ENCODE data around the gene IKZF5. TPM values are rescaled to one million over a fixed set of nuclear protein-coding genes. Genes with fewer than 3 reads are reported as not detected.
A peak's percentile ranks its signal among the peaks of the same experiment; 100 is the strongest.

Gene IKZF5, protein sequence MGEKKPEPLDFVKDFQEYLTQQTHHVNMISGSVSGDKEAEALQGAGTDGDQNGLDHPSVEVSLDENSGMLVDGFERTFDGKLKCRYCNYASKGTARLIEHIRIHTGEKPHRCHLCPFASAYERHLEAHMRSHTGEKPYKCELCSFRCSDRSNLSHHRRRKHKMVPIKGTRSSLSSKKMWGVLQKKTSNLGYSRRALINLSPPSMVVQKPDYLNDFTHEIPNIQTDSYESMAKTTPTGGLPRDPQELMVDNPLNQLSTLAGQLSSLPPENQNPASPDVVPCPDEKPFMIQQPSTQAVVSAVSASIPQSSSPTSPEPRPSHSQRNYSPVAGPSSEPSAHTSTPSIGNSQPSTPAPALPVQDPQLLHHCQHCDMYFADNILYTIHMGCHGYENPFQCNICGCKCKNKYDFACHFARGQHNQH
- 17.4 and 21.9 TPM in 2 replicates for total RNA-seq

DNA sequence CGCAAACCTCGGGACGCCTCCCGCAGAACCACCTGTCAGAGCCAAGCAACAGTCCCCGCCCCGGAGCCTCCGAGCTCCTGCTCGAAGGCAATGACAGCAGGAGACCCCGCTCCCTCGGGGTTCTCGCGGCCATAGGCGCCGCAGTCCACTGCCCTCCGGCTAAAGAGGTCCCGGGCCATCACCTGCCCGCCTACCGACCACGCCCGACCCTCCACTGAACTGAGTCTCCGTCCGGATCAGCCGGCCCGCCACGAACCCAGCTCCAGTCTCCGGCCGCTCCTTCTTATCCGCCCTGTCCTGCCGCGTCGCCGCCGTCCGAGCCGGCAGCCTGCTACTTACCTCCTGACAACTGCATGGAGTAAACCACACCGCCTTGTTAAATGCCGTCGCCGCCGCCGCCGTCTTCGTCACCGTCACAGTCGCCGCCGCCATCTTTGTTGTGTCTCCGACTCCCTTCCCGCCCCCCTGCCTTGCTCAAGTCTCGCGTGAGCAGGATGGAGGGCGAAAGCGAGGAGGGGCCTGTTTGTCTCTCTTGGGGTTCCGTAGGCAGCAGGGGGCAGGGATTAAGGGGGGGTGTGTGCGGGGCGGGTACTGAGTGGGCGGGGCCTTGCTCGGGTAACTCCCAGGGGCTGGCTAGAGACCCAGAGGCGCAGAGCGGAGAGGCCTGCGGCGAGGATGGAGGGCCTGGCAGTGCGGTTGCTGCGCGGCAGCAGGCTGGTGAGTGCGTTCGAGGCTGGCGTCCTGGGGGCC is at the start of gene IKZF5, which contains the start of gene ACADSB:
Gene IKZF5, minus strand, starts transcription at position 441 of the 750 bp plus-strand sequence. CDS start 10,170 bp downstream, outside the sequence.
Gene ACADSB, plus strand, starts transcription at position 652 of the 750 bp plus-strand sequence. Its CDS starts 24 bp downstream, at position 676.
- Mint-ChIP-seq H3K36me3 (ENCODE audit: low read depth) (peaks cover 10% of the 10 kb centered on the region), H3K4me1 (ENCODE audit: low read depth) (peaks cover 43% of the 10 kb centered on the region), H3K9me3 (no peaks in the 10 kb centered on the region), H3K27ac (peak within 1 kb of the TSS; percentile 95), H3K27me3 (ENCODE audit: insufficient read depth) (no peaks in the 10 kb centered on the region), H3K4me3 (peak within 1 kb of the TSS; percentile 95)
- DNase-seq (ENCODE audit: low spot score): peak; percentile 94
- intact Hi-C loops (cut with micrococcal nuclease): loop anchor here (1.0 to 10.0 kb wide), 10 partner anchors 28 to 1908 kb away; partner anchors contain the start of genes ABRAXAS2, ATE1, BUB3 and C10orf88

DNA sequence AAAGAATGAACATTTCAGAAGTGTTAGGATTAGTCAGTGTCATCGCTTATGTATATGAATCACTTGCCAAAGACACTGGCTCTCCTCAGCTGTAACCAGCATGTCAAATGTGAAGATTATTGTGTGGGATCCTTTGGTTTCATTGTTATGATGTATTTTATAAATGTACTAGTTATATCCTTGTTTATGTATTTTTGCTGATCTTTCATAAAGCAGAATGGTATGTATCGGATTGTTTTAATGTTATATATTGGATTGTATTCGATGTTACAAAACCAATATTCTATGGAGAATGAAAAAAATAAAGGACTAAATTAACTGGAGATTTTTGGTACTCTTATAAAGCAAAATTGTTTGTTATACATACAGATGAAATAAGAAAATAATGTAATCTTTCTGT is 49.4 kb upstream of the IKZF5 start:
- H3K27ac Mint-ChIP-seq: no peak overlapping the region
- intact Hi-C loops (cut with micrococcal nuclease): no loop called here
- H3K4me1 Mint-ChIP-seq (ENCODE audit: low read depth): no peaks in the 10 kb centered on the region
- H3K4me3 Mint-ChIP-seq: no peak overlapping the region
- H3K9me3 Mint-ChIP-seq: no peaks in the 10 kb centered on the region
- peaks cover 5% of the 10 kb centered on the region for H3K36me3 Mint-ChIP-seq (ENCODE audit: low read depth)
- H3K27me3 Mint-ChIP-seq (ENCODE audit: insufficient read depth): peaks cover 3% of the 10 kb centered on the region
- DNase-seq (ENCODE audit: low spot score): no peak

DNA sequence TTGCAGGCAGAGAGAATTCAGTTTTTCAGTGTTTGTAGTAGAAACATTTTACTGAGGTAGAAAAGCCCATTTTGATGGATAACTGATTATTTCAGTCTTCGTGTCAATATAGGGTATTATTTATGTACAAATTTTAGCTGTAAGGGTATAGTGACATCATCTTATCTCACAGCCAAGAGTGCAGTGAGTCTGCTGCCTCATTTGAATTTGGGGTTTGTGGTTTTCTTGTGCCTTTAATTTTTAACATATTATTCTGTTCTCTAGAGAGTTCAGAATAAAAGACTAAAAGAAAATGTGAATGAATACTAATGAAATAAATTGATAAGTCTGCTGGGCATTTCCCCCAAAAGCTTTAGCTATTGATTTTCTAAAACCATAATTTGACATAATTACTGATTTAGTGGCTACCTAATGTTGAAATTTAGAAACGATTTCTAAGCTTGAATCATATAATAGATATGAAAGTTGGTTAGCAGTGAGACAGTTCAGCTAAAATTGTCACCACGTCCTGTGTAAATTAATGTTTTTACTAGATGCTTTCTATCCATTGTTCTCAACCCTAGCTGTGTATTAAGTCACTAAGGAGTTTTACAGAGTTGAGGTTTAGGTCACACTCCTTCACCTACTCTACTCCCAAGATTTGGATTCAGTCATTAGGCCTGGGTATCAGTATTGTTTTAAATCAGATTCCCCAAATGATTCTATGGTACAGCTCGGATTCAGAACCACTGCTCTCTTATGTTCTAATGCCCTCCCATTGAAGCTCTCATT is 37.6 kb upstream of the IKZF5 start:
- no peak overlapping the region for H3K4me3 Mint-ChIP-seq

DNA sequence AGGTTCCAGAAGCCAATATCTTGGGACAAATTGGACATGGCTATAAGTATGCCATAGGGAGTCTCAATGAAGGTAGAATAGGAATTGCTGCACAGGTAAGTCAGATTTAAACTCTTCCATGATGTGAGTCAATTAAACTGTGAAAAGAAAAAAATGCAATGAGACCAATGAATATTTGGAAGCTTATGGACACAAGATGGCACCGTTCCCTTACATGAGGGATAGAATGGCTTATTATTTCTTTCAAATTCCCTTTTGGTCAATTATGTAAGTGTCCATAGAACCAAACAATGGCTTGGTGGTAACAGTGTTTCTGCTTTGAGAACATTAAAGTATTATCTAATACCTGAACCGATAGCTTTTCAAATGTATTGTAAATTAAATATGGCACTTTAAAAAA is 35.8 kb upstream of the IKZF5 start:
- H3K36me3 Mint-ChIP-seq (ENCODE audit: low read depth): peaks cover 6% of the 10 kb centered on the region
- H3K4me3 Mint-ChIP-seq: no peak overlapping the region
- no peaks in the 10 kb centered on the region for H3K27me3 Mint-ChIP-seq (ENCODE audit: insufficient read depth)
- H3K27ac Mint-ChIP-seq: no peak overlapping the region
- DNase-seq (ENCODE audit: low spot score): no peak
- intact Hi-C loops (cut with micrococcal nuclease): no loop called here
- peaks cover 12% of the 10 kb centered on the region for H3K4me1 Mint-ChIP-seq (ENCODE audit: low read depth)
- no peaks in the 10 kb centered on the region for H3K9me3 Mint-ChIP-seq

More for the DNA sequence above, 37.6 kb upstream of the IKZF5 start:
- Mint-ChIP-seq H3K36me3 (ENCODE audit: low read depth) (peaks cover 6% of the 10 kb centered on the region), H3K27me3 (ENCODE audit: insufficient read depth) (no peaks in the 10 kb centered on the region), H3K9me3 (no peaks in the 10 kb centered on the region), H3K27ac (no peak overlapping the region), H3K4me1 (ENCODE audit: low read depth) (peaks cover 10% of the 10 kb centered on the region)
- DNase-seq (ENCODE audit: low spot score): no peak
- intact Hi-C loops (cut with micrococcal nuclease): no loop called here

DNA sequence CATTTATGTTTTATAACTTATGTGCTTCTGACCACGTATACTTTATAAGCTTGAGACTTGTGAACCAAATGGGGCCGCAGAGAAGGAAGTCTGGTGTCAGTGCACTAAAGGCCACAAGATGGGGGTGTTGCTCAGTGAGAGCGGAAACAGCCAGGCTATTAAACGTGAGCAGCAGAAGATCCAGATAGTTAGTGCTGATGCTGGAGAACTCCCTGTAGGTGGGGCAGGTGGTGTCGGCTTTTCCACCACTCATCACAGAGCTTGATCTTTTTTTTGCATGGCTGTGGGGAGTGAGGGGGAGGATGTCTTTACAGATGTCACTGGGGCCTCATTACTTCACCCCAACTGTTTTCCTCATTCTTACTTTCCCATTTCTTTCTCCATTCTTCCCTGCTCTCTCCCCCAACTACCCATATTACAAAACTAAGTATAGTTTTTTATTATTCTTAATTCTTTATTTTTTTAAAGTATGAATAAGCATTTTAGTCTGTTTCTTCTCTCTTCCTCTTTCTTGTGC is 34.9 kb upstream of the IKZF5 start:
- Mint-ChIP-seq H3K27ac (no peak overlapping the region), H3K9me3 (no peaks in the 10 kb centered on the region), H3K27me3 (ENCODE audit: insufficient read depth) (no peaks in the 10 kb centered on the region), H3K4me1 (ENCODE audit: low read depth) (peaks cover 18% of the 10 kb centered on the region), H3K4me3 (no peak overlapping the region), H3K36me3 (ENCODE audit: low read depth) (peaks cover 6% of the 10 kb centered on the region)
- DNase-seq (ENCODE audit: low spot score): peak; percentile 12
- intact Hi-C loops (cut with micrococcal nuclease): loop anchor here (1.0 to 2.0 kb wide), 3 partner anchors 89 to 516 kb away; no protein-coding TSS in a partner anchor

DNA sequence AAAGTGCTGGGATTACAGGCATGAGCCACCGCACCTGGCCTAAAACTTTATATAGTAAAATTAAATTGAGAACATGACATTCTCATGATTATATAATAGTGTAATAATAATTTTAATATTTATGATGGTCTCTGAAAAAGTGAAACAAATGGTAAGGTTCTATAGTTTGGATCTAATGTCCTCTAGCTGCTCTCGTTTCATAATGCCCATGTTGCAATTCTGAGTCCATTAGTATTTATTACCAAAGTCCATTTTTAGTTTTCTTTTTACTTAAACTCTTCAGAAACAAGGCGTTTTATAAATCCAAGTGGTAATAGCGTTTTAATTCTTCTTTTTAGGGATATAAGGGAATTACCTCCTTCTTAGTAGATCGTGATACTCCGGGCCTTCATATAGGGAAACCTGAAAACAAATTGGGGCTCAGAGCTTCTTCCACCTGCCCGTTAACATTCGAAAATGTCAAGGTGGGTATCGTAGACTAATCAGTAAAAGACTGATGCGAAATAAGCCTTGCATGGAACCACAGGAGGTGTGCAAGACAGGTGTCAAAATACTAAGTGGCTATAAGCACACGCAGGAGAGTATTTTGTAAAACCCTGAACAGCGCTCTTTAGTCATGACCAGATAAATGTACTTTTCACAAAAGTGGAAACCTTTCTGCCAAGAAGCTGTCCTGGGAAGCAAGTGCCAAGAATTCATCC is 34.3 kb upstream of the IKZF5 start:
- no peak overlapping the region for H3K27ac Mint-ChIP-seq
- DNase-seq (ENCODE audit: low spot score): no peak
- H3K9me3 Mint-ChIP-seq: no peaks in the 10 kb centered on the region
- H3K36me3 Mint-ChIP-seq (ENCODE audit: low read depth): peaks cover 6% of the 10 kb centered on the region
- no peak overlapping the region for H3K4me3 Mint-ChIP-seq
- H3K27me3 Mint-ChIP-seq (ENCODE audit: insufficient read depth): no peaks in the 10 kb centered on the region
- peaks cover 18% of the 10 kb centered on the region for H3K4me1 Mint-ChIP-seq (ENCODE audit: low read depth)
- intact Hi-C loops (cut with micrococcal nuclease): loop anchor here (1.0 to 2.0 kb wide), 3 partner anchors 90 to 516 kb away; no protein-coding TSS in a partner anchor

DNA sequence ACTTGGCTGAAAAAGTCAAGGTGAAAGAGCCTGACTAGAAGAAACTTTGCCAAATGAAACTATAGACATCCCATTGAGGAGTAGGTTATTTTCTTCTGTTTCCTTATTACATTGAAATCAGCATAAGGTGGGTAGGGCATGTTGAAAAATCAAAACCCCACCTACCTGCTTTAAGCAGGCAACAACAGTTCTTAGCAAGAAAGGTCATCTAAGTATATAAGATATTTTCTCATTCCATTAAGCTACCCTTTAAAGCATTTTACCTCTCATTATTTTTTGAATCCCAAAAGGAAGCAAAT is 31.0 kb upstream of the IKZF5 start:
- no peak for DNase-seq (ENCODE audit: low spot score)
- H3K36me3 Mint-ChIP-seq (ENCODE audit: low read depth): peaks cover 4% of the 10 kb centered on the region
- H3K4me3 Mint-ChIP-seq: no peak overlapping the region
- H3K9me3 Mint-ChIP-seq: no peaks in the 10 kb centered on the region
- H3K4me1 Mint-ChIP-seq (ENCODE audit: low read depth): peaks cover 18% of the 10 kb centered on the region
- intact Hi-C loops (cut with micrococcal nuclease): no loop called here
- no peak overlapping the region for H3K27ac Mint-ChIP-seq
- no peaks in the 10 kb centered on the region for H3K27me3 Mint-ChIP-seq (ENCODE audit: insufficient read depth)

DNA sequence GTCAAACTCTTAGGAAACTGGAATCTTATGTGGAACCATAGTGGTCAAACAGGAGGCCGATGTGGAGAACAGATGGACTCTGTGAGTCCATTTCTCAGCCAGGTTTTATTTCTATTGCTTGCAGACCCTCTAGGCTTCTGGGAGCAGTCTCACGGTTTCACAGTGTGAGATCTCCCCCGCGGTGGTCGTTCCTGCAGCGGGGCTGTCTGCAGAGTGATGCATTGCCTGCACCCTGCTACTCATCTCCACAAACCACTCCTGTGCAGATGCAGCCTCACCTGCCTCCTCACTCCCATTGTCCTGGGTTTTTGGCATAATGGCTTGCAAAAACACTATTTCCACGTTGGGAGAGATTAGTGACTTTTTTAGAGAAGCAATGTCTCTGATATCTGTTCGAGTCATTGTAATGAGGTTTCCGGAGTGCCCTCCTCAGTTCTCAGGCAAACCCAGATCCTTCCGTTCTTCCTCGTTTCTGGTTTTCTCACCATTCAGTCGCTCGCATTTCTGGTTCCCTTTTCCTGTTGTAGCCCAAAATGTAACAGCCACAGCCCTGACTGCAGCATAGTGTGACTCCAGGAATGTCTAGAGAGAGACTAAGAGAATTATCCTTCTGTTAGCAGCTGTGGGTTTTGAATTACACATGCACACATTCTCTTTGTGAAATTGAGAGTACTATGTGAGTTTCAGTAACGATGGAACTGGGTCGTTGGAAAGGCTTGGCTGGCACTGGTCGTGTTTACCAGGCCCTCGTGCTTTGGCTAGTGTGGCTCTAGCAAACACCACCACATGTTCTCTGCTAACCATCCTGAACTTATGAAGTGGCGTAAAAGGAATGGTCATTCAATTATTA is 30.4 kb upstream of the IKZF5 start:
- intact Hi-C loops (cut with micrococcal nuclease): no loop called here
- H3K36me3 Mint-ChIP-seq (ENCODE audit: low read depth): peaks cover 2% of the 10 kb centered on the region

DNA sequence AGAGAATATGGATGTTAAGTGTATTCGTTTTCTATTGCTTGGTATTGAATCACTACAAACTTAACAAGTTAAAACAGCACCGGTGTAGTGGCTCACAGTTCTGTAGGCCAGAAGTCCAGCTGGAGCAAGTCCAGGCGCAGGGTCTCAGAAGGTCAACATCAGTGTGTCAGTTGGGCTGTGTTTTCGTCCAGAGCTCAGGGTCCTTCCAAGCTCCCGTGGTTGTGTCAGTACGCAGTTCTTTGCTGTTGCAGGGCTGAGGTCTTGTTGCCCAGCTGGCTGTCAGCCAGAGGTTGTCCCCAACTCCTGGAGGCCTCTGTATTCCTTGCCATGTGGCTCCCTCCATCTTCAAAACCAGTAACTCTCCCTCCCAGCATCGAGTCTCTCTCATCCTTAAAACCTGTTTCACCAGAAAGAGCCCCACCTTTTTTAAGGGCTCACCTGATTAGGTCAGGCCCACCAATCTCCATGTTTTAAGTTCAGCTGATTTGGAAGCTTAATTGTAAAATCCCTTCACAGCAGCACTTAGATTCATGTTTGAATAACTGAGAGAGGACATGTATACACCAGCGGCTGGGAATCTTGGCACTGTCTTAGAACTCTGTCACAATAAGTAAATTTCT is 27.0 kb upstream of the IKZF5 start:
- no peak overlapping the region for H3K4me3 Mint-ChIP-seq
- no peak for DNase-seq (ENCODE audit: low spot score)
- no peaks in the 10 kb centered on the region for H3K27me3 Mint-ChIP-seq (ENCODE audit: insufficient read depth)
- H3K4me1 Mint-ChIP-seq (ENCODE audit: low read depth): peaks cover 8% of the 10 kb centered on the region
- H3K27ac Mint-ChIP-seq: no peak overlapping the region
- H3K9me3 Mint-ChIP-seq: no peaks in the 10 kb centered on the region
- no peaks in the 10 kb centered on the region for H3K36me3 Mint-ChIP-seq (ENCODE audit: low read depth)
- intact Hi-C loops (cut with micrococcal nuclease): no loop called here

More for the DNA sequence above, 30.4 kb upstream of the IKZF5 start:
- no peak overlapping the region for H3K4me3 Mint-ChIP-seq
- no peak overlapping the region for H3K27ac Mint-ChIP-seq
- peaks cover 18% of the 10 kb centered on the region for H3K4me1 Mint-ChIP-seq (ENCODE audit: low read depth)
- no peaks in the 10 kb centered on the region for H3K27me3 Mint-ChIP-seq (ENCODE audit: insufficient read depth)
- H3K9me3 Mint-ChIP-seq: no peaks in the 10 kb centered on the region
- no peak for DNase-seq (ENCODE audit: low spot score)

DNA sequence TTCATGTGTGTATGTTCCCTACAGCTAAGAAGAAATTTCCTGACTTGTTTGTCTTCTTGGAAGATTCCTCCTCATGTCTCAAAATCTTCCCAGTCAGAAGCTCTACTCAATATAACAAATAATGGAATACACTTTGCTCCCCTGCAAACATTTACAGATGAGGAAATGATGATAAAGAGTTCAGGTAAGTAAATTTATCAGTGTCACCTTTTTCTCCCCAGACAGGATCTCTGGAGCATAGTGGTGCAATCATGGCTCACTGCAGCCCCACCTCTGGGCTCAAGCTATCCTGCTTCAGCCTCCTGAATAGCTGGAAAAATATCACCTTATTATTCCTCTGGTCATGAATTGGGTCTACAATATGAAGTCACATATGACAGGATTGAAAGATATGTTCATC is 25.7 kb upstream of the IKZF5 start:
- no peak for DNase-seq (ENCODE audit: low spot score)
- intact Hi-C loops (cut with micrococcal nuclease): no loop called here
- no peaks in the 10 kb centered on the region for H3K9me3 Mint-ChIP-seq
- peaks cover 5% of the 10 kb centered on the region for H3K4me1 Mint-ChIP-seq (ENCODE audit: low read depth)
- H3K27ac Mint-ChIP-seq: no peak overlapping the region
- no peak overlapping the region for H3K4me3 Mint-ChIP-seq
- no peaks in the 10 kb centered on the region for H3K27me3 Mint-ChIP-seq (ENCODE audit: insufficient read depth)
- H3K36me3 Mint-ChIP-seq (ENCODE audit: low read depth): peaks cover under 1% of the 10 kb centered on the region

DNA sequence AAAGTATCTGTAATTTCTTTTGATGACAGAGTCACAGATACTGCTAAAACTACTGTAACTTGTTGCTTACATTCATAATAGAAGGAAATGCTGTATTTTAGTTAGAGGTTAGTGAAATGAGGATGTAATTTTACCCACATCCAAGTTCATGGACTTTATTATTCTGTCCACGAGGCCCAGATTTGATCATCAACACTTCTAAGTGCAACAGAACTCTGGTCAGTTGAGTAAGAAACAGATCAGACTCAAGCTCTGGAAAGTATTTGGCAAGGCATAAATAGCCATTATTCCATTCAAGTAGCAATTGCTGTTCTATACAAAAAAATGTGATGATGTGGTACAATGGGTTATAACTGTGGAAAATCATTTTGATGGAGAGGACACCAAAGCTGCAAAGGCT is 22.5 kb upstream of the IKZF5 start:
- no peak overlapping the region for H3K27ac Mint-ChIP-seq
- peaks cover 1% of the 10 kb centered on the region for H3K36me3 Mint-ChIP-seq (ENCODE audit: low read depth)
- no peaks in the 10 kb centered on the region for H3K4me1 Mint-ChIP-seq (ENCODE audit: low read depth)
- no peak overlapping the region for H3K4me3 Mint-ChIP-seq
- H3K9me3 Mint-ChIP-seq: no peaks in the 10 kb centered on the region
- no peaks in the 10 kb centered on the region for H3K27me3 Mint-ChIP-seq (ENCODE audit: insufficient read depth)
- intact Hi-C loops (cut with micrococcal nuclease): no loop called here
- no peak for DNase-seq (ENCODE audit: low spot score)
